ENCODE measurements around the gene C19orf38. TPM values are rescaled to one million over a fixed set of nuclear protein-coding genes. Genes with fewer than 3 reads are reported as not detected.

C19orf38 gene
- total RNA-seq, 2 donors from 2014 or later, result 0.24 TPM; not detected in 1

DNA sequence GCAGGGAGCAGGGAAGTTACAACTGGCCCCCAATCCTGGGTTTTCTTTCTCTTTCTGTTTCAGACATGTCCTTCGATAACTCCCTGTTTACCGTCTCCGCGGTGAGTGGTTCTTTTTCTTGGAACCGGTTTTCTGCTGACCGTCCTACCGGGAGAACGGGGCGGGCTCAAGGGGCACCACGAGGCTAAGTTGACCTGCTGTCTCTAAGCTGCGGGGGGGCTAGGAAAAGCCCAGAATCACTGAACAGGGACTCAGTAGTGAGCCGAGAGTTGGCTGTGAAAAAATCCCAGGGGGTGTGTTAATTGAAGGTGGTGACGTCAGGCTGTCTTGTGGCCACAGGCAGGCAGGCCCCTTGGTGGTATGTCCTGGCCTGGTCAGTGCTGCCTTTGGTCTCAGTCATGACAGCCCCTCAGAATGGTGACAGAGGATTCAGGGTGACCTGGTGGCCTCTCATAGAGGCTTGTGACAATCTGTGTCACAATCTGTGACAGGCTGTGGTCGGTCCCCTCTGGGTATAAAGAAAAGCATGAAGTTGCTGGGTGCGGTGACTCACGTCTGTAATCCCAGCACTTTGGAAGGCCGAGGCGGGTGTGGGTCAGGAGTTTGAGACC lies 15.0 kb downstream of the C19orf38 start:
- H3K9me3 ChIP-seq (ENCODE audit: control insufficient read depth, low read length), result no peaks in the 10 kb centered on the region
- no peaks in the 10 kb centered on the region for H3K36me3 ChIP-seq (ENCODE audit: control insufficient read depth, insufficient read depth, low read length)
- Mint-ChIP-seq H3K27ac (peak overlapping the region; percentile 79), H3K36me3 (ENCODE audit: low read depth) (no peaks in the 10 kb centered on the region), H3K9me3 (no peaks in the 10 kb centered on the region), H3K27me3 (ENCODE audit: insufficient read depth) (no peaks in the 10 kb centered on the region), H3K4me1 (peaks cover 11% of the 10 kb centered on the region), H3K4me3 (no peak overlapping the region)
- peak; percentile 64 for DNase-seq
- TF ChIP-seq, protein P1, sequence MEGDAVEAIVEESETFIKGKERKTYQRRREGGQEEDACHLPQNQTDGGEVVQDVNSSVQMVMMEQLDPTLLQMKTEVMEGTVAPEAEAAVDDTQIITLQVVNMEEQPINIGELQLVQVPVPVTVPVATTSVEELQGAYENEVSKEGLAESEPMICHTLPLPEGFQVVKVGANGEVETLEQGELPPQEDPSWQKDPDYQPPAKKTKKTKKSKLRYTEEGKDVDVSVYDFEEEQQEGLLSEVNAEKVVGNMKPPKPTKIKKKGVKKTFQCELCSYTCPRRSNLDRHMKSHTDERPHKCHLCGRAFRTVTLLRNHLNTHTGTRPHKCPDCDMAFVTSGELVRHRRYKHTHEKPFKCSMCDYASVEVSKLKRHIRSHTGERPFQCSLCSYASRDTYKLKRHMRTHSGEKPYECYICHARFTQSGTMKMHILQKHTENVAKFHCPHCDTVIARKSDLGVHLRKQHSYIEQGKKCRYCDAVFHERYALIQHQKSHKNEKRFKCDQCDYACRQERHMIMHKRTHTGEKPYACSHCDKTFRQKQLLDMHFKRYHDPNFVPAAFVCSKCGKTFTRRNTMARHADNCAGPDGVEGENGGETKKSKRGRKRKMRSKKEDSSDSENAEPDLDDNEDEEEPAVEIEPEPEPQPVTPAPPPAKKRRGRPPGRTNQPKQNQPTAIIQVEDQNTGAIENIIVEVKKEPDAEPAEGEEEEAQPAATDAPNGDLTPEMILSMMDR (conservative IDR thresholded peaks at IDR 0.05), result no peak
- no peak overlapping the region for H3K4me3 ChIP-seq (ENCODE audit: low read length)
- no peak overlapping the region for H3K27ac ChIP-seq (ENCODE audit: low read depth, low read length)
- no peaks in the 10 kb centered on the region for H3K27me3 ChIP-seq (ENCODE audit: control insufficient read depth, insufficient read depth, low read length, poor library complexity, severe bottlenecking)
- no peaks in the 10 kb centered on the region for H3K4me1 ChIP-seq (ENCODE audit: control insufficient read depth, insufficient read depth, low read length)
- H3K9ac ChIP-seq (ENCODE audit: extremely low read depth, low read length, poor library complexity, severe bottlenecking), result no peak overlapping the region
- 81 to 85% methylated on average over 16 to 18 of the region's 18 CpGs for WGBS, 2 experiments (ENCODE audit: insufficient coverage in 1 of 2, insufficient read length in 1 of 2)

DNA sequence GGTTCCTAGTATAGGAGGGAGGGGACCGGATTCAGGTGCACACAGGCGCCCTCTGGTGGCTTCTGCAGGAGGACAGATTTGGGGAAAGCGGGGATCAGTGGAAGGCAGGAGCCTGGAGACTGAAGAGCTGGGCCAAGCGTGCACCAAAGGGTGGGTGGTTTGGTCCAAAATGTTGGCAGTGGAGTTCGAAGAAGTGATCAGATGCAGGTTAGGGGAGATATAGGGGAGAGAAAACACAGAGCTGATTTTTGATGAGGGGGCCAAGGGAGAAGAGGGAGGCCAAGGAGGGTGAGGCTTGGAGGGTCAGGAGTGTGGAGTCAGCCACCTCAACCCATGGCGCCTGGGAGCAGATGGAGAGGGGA lies 16.3 kb downstream of the C19orf38 start:
- Mint-ChIP-seq H3K4me1 (peaks cover 11% of the 10 kb centered on the region), H3K4me3 (no peak overlapping the region), H3K36me3 (ENCODE audit: low read depth) (no peaks in the 10 kb centered on the region), H3K9me3 (no peaks in the 10 kb centered on the region), H3K27ac (no peak overlapping the region), H3K27me3 (ENCODE audit: insufficient read depth) (no peaks in the 10 kb centered on the region)
- TF ChIP-seq, protein P1 (conservative IDR thresholded peaks at IDR 0.05), result peak; percentile 94
- WGBS, 2 experiments (ENCODE audit: insufficient coverage in 1 of 2, insufficient read length in 1 of 2), result 40 to 61% methylated on average over 4 to 6 of the region's 6 CpGs
- DNase-seq, result peak; percentile 95
- no peak overlapping the region for H3K27ac ChIP-seq (ENCODE audit: low read depth, low read length)
- H3K36me3 ChIP-seq (ENCODE audit: control insufficient read depth, insufficient read depth, low read length), result no peaks in the 10 kb centered on the region
- H3K4me3 ChIP-seq (ENCODE audit: low read length), result no peak overlapping the region
- no peak overlapping the region for H3K9ac ChIP-seq (ENCODE audit: extremely low read depth, low read length, poor library complexity, severe bottlenecking)
- H3K4me1 ChIP-seq (ENCODE audit: control insufficient read depth, insufficient read depth, low read length), result no peaks in the 10 kb centered on the region
- H3K9me3 ChIP-seq (ENCODE audit: control insufficient read depth, low read length), result no peaks in the 10 kb centered on the region
- H3K27me3 ChIP-seq (ENCODE audit: control insufficient read depth, insufficient read depth, low read length, poor library complexity, severe bottlenecking), result no peaks in the 10 kb centered on the region

DNA sequence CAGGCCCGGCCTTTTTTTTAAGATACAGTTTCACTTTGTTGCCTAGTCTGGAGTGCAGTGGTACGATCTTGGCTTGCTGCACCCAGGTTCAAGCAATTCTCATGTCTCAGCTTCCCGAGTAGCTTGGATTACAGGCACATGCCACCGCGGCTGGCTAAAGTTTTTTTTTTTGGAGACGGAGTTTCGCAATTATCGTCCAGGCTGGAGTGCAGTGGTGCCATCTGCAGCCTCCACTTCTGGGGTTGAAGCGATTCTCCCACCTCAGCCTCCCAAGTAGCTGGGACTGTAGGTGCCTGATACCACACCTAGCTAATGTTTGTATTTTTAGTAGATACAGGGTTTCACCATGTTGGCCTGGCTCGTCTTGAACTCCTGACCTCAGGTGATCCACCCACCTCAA lies 18.3 kb downstream of the C19orf38 start:
- DNase-seq, result no peak
- H3K9me3 Mint-ChIP-seq, result no peaks in the 10 kb centered on the region
- H3K27me3 ChIP-seq (ENCODE audit: control insufficient read depth, insufficient read depth, low read length, poor library complexity, severe bottlenecking), result no peaks in the 10 kb centered on the region
- H3K9me3 ChIP-seq (ENCODE audit: control insufficient read depth, low read length), result no peaks in the 10 kb centered on the region
- 95 to 97% methylated on average over 6 to 10 of the region's 10 CpGs for WGBS, 2 experiments (ENCODE audit: insufficient coverage in 1 of 2, insufficient read length in 1 of 2)
- H3K36me3 ChIP-seq (ENCODE audit: control insufficient read depth, insufficient read depth, low read length), result no peaks in the 10 kb centered on the region
- H3K4me1 ChIP-seq (ENCODE audit: control insufficient read depth, insufficient read depth, low read length), result no peaks in the 10 kb centered on the region
- H3K4me3 ChIP-seq (ENCODE audit: low read length), result no peak overlapping the region
- TF ChIP-seq, protein P1 (conservative IDR thresholded peaks at IDR 0.05), result no peak
- H3K36me3 Mint-ChIP-seq (ENCODE audit: low read depth), result no peaks in the 10 kb centered on the region
- peaks cover 17% of the 10 kb centered on the region for H3K4me1 Mint-ChIP-seq
- no peak overlapping the region for H3K4me3 Mint-ChIP-seq
- H3K27ac ChIP-seq (ENCODE audit: low read depth, low read length), result no peak overlapping the region
- no peak overlapping the region for H3K27ac Mint-ChIP-seq
- no peak overlapping the region for H3K9ac ChIP-seq (ENCODE audit: extremely low read depth, low read length, poor library complexity, severe bottlenecking)
- no peaks in the 10 kb centered on the region for H3K27me3 Mint-ChIP-seq (ENCODE audit: insufficient read depth)

Measured in endodermal cell (in vitro differentiated cells).